GM10266 (cell line): ENCODE data around the gene SELENOM.

Experiments used
- DNase-seq: peaks from one replicate; pipeline ENCODE4 v3.0.0; 2012; ENCODE audit errors: extremely low spot score
- TF ChIP-seq, protein P1 (sequence below): IDR thresholded peaks from 2 replicates; pipeline ENCODE4 v1.5.1; 2012; ENCODE audit warnings: mild to moderate bottlenecking, low read depth; ENCODE audit not compliant: control insufficient read depth, insufficient read depth; ENCODE audit errors: missing control alignments

SELENOM gene

DNA sequence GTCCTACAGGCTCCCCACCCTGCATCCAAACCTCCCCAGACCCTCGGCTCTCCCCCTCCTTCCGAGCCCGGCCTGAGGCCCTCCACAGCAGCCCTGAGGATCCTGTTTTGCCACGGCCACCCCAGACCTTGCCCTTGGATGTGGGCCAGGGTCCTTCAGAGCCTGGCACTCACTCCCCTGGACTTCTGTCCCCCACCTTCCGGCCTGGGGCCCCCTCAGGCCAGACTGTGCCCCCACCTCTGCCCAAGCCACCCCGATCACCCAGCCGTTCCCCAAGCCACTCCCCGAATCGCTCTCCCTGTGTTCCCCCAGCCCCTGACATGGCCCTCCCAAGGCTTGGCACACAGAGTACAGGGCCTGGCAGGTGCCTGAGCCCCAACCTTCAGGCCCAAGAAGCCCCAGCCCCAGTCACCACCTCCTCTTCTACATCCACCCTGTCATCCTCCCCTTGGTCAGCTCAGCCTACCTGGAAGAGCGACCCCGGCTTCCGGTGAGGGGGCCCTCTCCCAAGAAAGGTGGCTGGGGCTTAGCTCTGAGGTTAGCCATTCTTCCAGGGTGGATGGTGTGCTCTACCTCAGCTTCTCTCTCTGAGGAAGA is 18.3 kb upstream of the SELENOM start:
- TF ChIP-seq, protein P1, sequence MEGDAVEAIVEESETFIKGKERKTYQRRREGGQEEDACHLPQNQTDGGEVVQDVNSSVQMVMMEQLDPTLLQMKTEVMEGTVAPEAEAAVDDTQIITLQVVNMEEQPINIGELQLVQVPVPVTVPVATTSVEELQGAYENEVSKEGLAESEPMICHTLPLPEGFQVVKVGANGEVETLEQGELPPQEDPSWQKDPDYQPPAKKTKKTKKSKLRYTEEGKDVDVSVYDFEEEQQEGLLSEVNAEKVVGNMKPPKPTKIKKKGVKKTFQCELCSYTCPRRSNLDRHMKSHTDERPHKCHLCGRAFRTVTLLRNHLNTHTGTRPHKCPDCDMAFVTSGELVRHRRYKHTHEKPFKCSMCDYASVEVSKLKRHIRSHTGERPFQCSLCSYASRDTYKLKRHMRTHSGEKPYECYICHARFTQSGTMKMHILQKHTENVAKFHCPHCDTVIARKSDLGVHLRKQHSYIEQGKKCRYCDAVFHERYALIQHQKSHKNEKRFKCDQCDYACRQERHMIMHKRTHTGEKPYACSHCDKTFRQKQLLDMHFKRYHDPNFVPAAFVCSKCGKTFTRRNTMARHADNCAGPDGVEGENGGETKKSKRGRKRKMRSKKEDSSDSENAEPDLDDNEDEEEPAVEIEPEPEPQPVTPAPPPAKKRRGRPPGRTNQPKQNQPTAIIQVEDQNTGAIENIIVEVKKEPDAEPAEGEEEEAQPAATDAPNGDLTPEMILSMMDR: no peak
- no peak for DNase-seq

DNA sequence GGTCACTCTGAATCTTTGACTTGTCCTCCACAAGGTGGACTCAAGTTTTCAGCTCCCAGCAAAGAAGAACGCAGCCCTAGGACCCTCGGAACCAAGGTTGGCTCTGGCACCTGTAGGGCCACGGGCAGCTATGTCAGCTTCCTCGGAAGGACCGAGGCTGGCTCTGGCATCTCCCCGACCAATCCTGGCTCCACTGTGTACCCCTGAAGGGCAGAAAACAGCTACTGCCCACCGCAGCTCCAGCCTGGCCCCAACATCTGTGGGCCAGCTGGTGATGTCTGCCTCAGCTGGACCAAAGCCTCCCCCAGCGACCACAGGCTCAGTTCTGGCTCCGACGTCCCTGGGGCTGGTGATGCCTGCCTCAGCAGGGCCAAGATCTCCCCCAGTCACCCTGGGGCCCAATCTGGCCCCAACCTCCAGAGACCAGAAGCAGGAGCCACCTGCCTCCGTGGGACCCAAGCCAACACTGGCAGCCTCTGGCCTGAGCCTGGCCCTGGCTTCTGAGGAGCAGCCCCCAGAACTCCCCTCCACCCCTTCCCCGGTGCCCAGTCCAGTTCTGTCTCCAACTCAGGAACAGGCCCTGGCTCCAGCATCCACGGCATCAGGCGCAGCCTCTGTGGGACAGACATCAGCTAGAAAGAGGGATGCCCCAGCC is 17.6 kb upstream of the SELENOM start:
- DNase-seq: no peak
- TF ChIP-seq, protein P1: no peak

DNA sequence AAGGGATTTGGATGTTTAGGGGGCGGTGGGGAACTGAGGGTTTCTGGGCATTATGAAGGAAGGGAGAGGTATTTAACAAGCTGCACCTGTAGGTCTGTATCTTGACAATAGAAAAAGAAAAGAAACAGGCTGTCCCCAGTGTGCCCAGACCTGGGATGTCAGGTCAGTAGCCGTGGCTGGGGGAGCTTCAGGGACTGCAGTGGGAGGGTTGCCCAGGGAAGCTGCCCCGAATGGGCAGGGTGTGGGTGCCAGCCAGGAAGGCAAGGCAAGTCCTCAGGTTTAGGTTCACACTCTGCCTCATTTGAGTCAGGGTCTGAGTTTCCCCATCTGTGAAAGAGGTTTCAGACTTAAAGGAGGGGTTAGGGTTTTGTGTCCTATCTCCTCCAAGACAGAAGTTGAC is 16.9 kb upstream of the SELENOM start:
- DNase-seq: no peak
- TF ChIP-seq, protein P1: no peak

DNA sequence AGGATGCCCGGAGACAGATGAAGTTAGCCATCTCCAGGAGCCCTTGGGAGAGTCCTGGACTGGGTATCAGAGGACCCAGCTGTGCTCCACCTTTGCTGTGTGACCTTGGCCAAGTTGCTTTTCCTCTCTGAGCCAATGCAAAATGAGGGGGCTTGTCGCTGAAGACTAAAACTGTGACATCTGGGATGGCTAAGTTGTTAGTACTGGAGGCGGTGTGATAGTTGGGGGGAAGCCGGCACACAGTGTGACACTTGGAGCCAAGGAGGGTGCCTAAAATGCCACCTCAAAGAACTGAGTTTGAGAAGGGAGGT is 15.9 kb upstream of the SELENOM start:
- TF ChIP-seq, protein P1: no peak
- DNase-seq: no peak

DNA sequence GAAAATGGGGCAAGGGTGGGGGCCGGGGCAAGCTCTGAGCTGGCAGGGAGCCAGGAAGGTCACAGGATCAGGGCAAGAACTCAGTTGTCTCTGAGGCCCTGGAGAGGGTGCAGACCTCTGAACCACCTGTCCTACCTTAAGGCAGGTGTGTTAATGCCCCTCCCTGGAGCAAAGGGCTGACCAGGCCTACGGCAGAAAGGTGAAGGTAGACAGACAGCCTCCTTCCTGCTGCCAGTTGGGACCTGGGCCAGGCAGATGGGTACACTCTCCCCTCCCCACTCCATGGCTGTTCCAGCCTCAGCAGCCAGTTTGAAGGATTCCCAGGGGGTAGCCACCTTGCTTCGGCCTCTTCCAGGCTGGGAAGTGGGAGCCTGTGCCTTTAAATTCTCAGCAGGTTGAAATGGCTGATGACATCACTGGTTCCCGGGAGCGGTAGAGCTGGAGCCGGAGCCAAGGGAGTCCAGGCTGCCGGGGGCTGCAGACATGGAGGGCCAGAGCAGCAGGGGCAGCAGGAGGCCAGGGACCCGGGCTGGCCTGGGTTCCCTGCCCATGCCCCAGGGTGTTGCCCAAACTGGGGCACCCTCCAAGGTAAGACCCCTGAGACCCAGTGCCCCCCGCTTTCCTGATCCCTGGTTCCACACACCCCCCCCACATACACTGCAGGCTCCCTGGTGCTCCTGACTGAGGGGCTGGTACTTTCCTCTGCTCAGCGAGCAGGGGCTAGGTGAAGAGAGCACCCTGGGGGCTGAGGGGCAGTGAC is 15.3 kb upstream of the SELENOM start, which contains the start of gene INPP5J:
INPP5J (plus strand) TSS at position 435 of the 760 bp plus-strand sequence; CDS start at position 484, 49 bp downstream.
- no peak for DNase-seq
- TF ChIP-seq, protein P1: no peak

GRCh38 chr22:31122196-31122531 is 14.8 kb upstream of the SELENOM start:
- DNase-seq: no peak
- TF ChIP-seq, protein P1: no peak

- TF ChIP-seq, protein P1: no peak
- DNase-seq: no peak
Measured at GRCh38 chr22:31121403-31121802, 14.0 kb upstream of the SELENOM start.
